Sigmoid colon (tissue), 7 donors: ENCODE data around the gene SOX3. TPM values are rescaled to one million over a fixed set of nuclear protein-coding genes. Genes with fewer than 3 reads are reported as not detected.

ENCODE experiments used
- DNase-seq: peaks from one replicate; pipeline ENCODE4 v3.0.0-alpha.2; 2019
- H3K27ac ChIP-seq, 4 donors: fragments of 200-600 bp; sonication (generic); one replicate each; pipeline ENCODE4 v1.5.1; 2016 to 2019; ENCODE audit warnings: mild to moderate bottlenecking in 1 of 4
- H3K27me3 ChIP-seq, 3 donors: fragments of 200-600 bp; sonication (generic); one replicate each; pipeline ENCODE4 v1.5.1; 2019; ENCODE audit warnings: mild to moderate bottlenecking in 1 of 3
- H3K36me3 ChIP-seq, 4 donors: fragments of 200-600 bp; sonication (generic); one replicate each; pipeline ENCODE4 v1.5.1; 2016 to 2019
- H3K4me1 ChIP-seq, 4 donors: fragments of 200-600 bp; sonication (generic); one replicate each; pipeline ENCODE4 v1.5.1; 2017 to 2019
- H3K4me3 ChIP-seq, 4 donors: fragments of 200-600 bp; sonication (generic); one replicate each; pipeline ENCODE4 v1.5.1; 2017 to 2019; ENCODE audit warnings: mild to moderate bottlenecking in 2 of 4, moderate library complexity in 1 of 4
- H3K9me3 ChIP-seq, 4 donors: fragments of 200-600 bp in 3 of 4; sonication (generic) in 3 of 4; one replicate each; pipeline versions ENCODE4 v1.5.1 to v1.6.1; 2013 to 2019
- EP300 ChIP-seq, 4 donors: sonication (generic); formaldehyde crosslinking; IDR thresholded peaks; one replicate each; pipeline ENCODE4 v1.6.1; 2017; ENCODE audit warnings: antibody characterized with exemption in 4 of 4
- POLR2A ChIP-seq, 2 donors: fragments of 450-650 bp; IDR thresholded peaks; one replicate each; pipeline ENCODE4 v1.6.1; 2016; ENCODE audit warnings: antibody characterized with exemption in 2 of 2, mild to moderate bottlenecking in 2 of 2, moderate library complexity in 2 of 2
- POLR2AphosphoS5 ChIP-seq, 4 donors: sonication (generic); formaldehyde crosslinking; IDR thresholded peaks; one replicate each; pipeline ENCODE4 v1.6.1; 2017; ENCODE audit warnings: antibody characterized with exemption in 4 of 4
- WGBS, 2 donors: extraction: QIAGEN DNeasy Blood & Tissue Kit; methylation state at CpG; one replicate each; pipeline ENCODE4 v1.1.7; 2013; 5-methylcytosine and 5-hydroxymethylcytosine counted together
- intact Hi-C: fragments of 100-400 bp; cut with DNase I; formaldehyde crosslinking; loops from one replicate; pipeline ENCODE4 v1.15.1; 2023
- polyA plus RNA-seq, 3 donors: library from polyadenylated mRNA; stranded (reverse); fragments of 200-250 nt; gene quantifications; one replicate each; pipeline ENCODE4 v1.2.3, GENCODE V29; 2013
- total RNA-seq, 4 donors: library from RNA; depleted of rRNA; stranded (reverse); fragments of >200 nt; gene quantifications; one replicate each; pipeline ENCODE4 v1.1.0, GENCODE V29; 2016
- TF ChIP-seq, protein P1 (sequence below), 4 experiments: fragments of 450-650 bp in 3 of 4; fragments of 200-600 bp in 1 of 4; IDR thresholded peaks; one replicate each; pipeline ENCODE4 v1.5.1; 2016 to 2019; ENCODE audit warnings: antibody characterized with exemption in 4 of 4, mild to moderate bottlenecking in 3 of 4, moderate library complexity in 2 of 4
- donor health status: healthy with polysubstance abuse.
- donor health status: Bipolar disorder and iron deficiency.
- donor health status: healthy.

Gene SOX3
- total and polyA plus RNA-seq, 7 donors, result not detected

DNA sequence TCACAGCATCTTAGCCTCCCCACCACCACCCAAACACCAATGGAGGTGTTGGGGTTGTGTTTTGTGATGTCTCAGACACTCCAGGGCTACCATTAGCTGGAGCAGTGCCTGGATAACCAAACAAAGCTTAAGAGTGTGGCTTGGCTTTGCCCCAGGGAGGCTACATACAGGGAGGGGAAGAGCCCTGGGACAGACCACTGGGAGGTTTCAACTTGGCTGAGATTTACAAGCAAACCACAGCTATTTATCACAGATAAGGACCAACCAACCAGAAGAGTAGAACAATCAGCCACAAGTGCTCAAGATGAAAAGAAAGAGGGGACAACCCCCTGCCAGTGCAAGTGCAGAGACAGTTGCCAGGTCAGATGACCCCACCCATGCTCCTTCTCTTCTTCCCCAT lies 24.1 kb downstream of the SOX3 start:
- no peak for TF ChIP-seq EP300 (IDR thresholded peaks at IDR 0.05)
- TF ChIP-seq POLR2AphosphoS5 (IDR thresholded peaks at IDR 0.05), result no peak
- TF ChIP-seq, protein P1, sequence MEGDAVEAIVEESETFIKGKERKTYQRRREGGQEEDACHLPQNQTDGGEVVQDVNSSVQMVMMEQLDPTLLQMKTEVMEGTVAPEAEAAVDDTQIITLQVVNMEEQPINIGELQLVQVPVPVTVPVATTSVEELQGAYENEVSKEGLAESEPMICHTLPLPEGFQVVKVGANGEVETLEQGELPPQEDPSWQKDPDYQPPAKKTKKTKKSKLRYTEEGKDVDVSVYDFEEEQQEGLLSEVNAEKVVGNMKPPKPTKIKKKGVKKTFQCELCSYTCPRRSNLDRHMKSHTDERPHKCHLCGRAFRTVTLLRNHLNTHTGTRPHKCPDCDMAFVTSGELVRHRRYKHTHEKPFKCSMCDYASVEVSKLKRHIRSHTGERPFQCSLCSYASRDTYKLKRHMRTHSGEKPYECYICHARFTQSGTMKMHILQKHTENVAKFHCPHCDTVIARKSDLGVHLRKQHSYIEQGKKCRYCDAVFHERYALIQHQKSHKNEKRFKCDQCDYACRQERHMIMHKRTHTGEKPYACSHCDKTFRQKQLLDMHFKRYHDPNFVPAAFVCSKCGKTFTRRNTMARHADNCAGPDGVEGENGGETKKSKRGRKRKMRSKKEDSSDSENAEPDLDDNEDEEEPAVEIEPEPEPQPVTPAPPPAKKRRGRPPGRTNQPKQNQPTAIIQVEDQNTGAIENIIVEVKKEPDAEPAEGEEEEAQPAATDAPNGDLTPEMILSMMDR (IDR thresholded peaks at IDR 0.05), result no peak
- TF ChIP-seq POLR2A (IDR thresholded peaks at IDR 0.05), result no peak
- intact Hi-C loops, result no loop called here
- DNase-seq, result no peak
- no peak overlapping the region for H3K27ac ChIP-seq
- H3K4me1 ChIP-seq, result no peaks in the 10 kb centered on the region
- H3K36me3 ChIP-seq, result no peaks in the 10 kb centered on the region
- H3K9me3 ChIP-seq, result no peaks in the 10 kb centered on the region
- no peak overlapping the region for H3K4me3 ChIP-seq
- H3K27me3 ChIP-seq, result no peaks in the 10 kb centered on the region

DNA sequence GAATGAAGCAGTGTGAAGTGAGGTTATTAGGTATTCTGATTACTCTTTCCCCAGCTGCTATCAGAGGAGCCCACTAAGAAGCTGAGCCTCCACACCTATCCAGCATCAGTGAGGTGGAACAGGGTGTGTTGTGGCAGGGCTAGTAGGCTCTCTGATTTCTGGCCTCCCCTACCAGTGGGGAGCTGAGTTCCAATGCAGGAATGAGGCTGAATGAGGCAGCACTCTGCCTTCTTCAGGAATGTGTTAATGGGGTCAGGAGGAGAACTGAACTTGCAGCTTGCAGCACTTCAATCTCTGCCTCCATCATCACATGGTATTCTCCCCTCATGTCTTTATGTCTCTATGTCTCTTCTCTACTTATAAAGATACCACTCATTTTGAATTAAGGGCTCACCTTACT lies 26.9 kb downstream of the SOX3 start:
- H3K4me1 ChIP-seq, result no peaks in the 10 kb centered on the region
- no peak overlapping the region for H3K4me3 ChIP-seq
- no peak overlapping the region for H3K27ac ChIP-seq
- no peaks in the 10 kb centered on the region for H3K27me3 ChIP-seq
- H3K36me3 ChIP-seq, result no peaks in the 10 kb centered on the region
- intact Hi-C loops, result no loop called here
- no peak for TF ChIP-seq POLR2A (IDR thresholded peaks at IDR 0.05)
- TF ChIP-seq POLR2AphosphoS5 (IDR thresholded peaks at IDR 0.05), result no peak
- TF ChIP-seq, protein P1 (IDR thresholded peaks at IDR 0.05), result no peak
- TF ChIP-seq EP300 (IDR thresholded peaks at IDR 0.05), result no peak
- no peak for DNase-seq
- H3K9me3 ChIP-seq, result peaks cover 0 to 4% (median 0%) of the 10 kb centered on the region in 4 donors

DNA sequence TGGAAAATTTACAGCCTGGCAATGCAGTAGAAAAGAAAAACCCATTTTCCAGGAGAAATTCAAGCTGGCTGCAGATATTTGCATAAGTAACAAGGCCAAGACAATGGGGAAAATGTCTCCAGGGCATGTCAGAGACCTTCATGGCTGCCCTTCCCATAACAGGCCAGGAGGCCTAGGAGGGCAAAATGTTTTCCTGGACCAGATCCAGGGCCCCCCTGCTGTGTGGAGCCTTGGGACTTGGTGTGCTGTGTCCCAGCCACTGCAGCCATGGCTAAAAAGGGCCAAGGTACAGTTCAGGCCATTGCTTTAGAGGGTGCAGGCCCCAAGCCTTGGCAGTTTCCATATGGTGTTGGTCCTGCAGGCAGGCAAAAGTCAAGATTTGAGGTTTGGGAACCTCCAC lies 29.8 kb downstream of the SOX3 start:
- no peak overlapping the region for H3K4me3 ChIP-seq
- no peaks in the 10 kb centered on the region for H3K27me3 ChIP-seq
- H3K36me3 ChIP-seq, result no peaks in the 10 kb centered on the region
- no peak for DNase-seq
- peaks cover 0 to 4% (median 0%) of the 10 kb centered on the region in 4 donors for H3K9me3 ChIP-seq
- no peak overlapping the region for H3K27ac ChIP-seq
- intact Hi-C loops, result no loop called here
- no peaks in the 10 kb centered on the region for H3K4me1 ChIP-seq
- no peak for TF ChIP-seq EP300 (IDR thresholded peaks at IDR 0.05)
- TF ChIP-seq POLR2AphosphoS5 (IDR thresholded peaks at IDR 0.05), result no peak
- no peak for TF ChIP-seq POLR2A (IDR thresholded peaks at IDR 0.05)
- TF ChIP-seq, protein P1 (IDR thresholded peaks at IDR 0.05), result no peak

DNA sequence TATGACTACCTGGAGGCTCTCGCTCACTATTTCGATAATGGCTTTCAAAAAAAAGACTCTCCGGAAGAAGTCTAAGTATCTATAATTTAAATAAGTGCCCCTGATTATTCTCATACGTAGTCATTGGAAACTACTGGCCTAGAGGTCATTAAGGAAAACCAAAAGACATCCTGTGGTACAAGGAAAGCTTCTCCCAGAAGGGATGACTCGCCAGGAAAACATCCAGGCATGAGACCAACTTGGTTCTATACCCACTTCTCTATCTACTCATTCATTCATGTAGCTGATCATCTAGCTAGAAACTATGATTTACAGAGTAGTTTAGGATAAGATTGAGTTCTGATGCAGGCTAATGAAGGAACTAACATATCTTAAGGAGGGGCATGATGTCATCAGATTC lies 37.7 kb downstream of the SOX3 start:
- Histone ChIP-seq H3K4me1 (no peaks in the 10 kb centered on the region), H3K4me3 (no peak overlapping the region), H3K36me3 (no peaks in the 10 kb centered on the region), H3K27ac (no peak overlapping the region), H3K27me3 (no peaks in the 10 kb centered on the region), H3K9me3 (no peaks in the 10 kb centered on the region)
- WGBS, 2 donors, result 86 to 87% methylated on average over 5 of the region's 5 CpGs
- TF ChIP-seq, protein P1 (IDR thresholded peaks at IDR 0.05), result no peak
- no peak for TF ChIP-seq EP300 (IDR thresholded peaks at IDR 0.05)
- no peak for TF ChIP-seq POLR2A (IDR thresholded peaks at IDR 0.05)
- TF ChIP-seq POLR2AphosphoS5 (IDR thresholded peaks at IDR 0.05), result no peak
- intact Hi-C loops, result no loop called here
- DNase-seq, result no peak

Other genes starting within 250 kb of the SOX3 start
- 100 to 1,000 TPM in 1 of 4 donors, 10 to 100 TPM in 3; 15.9 to 105 (median 61.7) TPM for gene LINC00632, start 204.7 kb upstream of the SOX3 start, total RNA-seq
- gene LINC00632, start 204.7 kb upstream of the SOX3 start, polyA plus RNA-seq, result 1 to 10 TPM in 2 of 3 donors, not detected in 1; 1.8 to 8.0 TPM